ENCODE measurements around the gene TNFSF4.
"Not testable (repeated sequence)": the region's sequence is repeated elsewhere in the genome, so short reads cannot be mapped to it uniquely, and the experiment has no call there.

Gene TNFSF4

GRCh38 chr1:173163222-173163621 lies 43.9 kb downstream of the TNFSF4 start:
- no peak for DNase-seq (ENCODE audit: low read depth in 2 of 2)

GRCh38 chr1:173162601-173163000 lies 44.5 kb downstream of the TNFSF4 start:
- DNase-seq (ENCODE audit: low read depth in 2 of 2): no peak

- DNase-seq (ENCODE audit: low read depth in 2 of 2): no peak
Observed at GRCh38 chr1:173161510-173162221, 45.5 kb downstream of the TNFSF4 start.

GRCh38 chr1:173153964-173154363 lies 53.2 kb downstream of the TNFSF4 start:
- not testable (repeated sequence) for DNase-seq (ENCODE audit: low read depth in 2 of 2)

- DNase-seq (ENCODE audit: low read depth in 2 of 2): no peak
Observed at GRCh38 chr1:173153503-173153902, 53.6 kb downstream of the TNFSF4 start.

- DNase-seq (ENCODE audit: low read depth in 2 of 2): no peak
Observed at GRCh38 chr1:173152598-173152997, 54.5 kb downstream of the TNFSF4 start.

- no peak for DNase-seq (ENCODE audit: low read depth in 2 of 2)
Observed at GRCh38 chr1:173150795-173151194, 56.3 kb downstream of the TNFSF4 start.

- no peak for DNase-seq (ENCODE audit: low read depth in 2 of 2)
Observed at GRCh38 chr1:173149887-173150286, 57.2 kb downstream of the TNFSF4 start.

- DNase-seq (ENCODE audit: low read depth in 2 of 2): no peak
Observed at GRCh38 chr1:173148971-173149370, 58.2 kb downstream of the TNFSF4 start.

GRCh38 chr1:173148545-173148944 lies 58.6 kb downstream of the TNFSF4 start:
- DNase-seq (ENCODE audit: low read depth in 2 of 2): no peak

- no peak for DNase-seq (ENCODE audit: low read depth in 2 of 2)
Observed at GRCh38 chr1:173140733-173141132, 66.4 kb downstream of the TNFSF4 start.

GRCh38 chr1:173139706-173140105 lies 67.4 kb downstream of the TNFSF4 start:
- no peak for DNase-seq (ENCODE audit: low read depth in 2 of 2)

GRCh38 chr1:173137107-173137706 lies 69.9 kb downstream of the TNFSF4 start:
- no peak for DNase-seq (ENCODE audit: low read depth in 2 of 2)

- no peak for DNase-seq (ENCODE audit: low read depth in 2 of 2)
Observed at GRCh38 chr1:173134800-173135199, 72.3 kb downstream of the TNFSF4 start.

- no peak for DNase-seq (ENCODE audit: low read depth in 2 of 2)
Observed at GRCh38 chr1:173134029-173134428, 73.1 kb downstream of the TNFSF4 start.

Measured in stimulated activated CD4-positive, alpha-beta T cell treated with anti-CD3 and anti-CD28 coated beads, Interleukin-15, amount 100 ng/mL, for 48 hours (primary cell).